ENCODE data around the gene CFAP70.

- TF ChIP-seq POLR2A (IDR thresholded peaks at IDR 0.05) = no peak
- peak in 1 of 4 donors; percentile 13 for TF ChIP-seq EP300 (IDR thresholded peaks at IDR 0.05)
- TF ChIP-seq POLR2AphosphoS5 (IDR thresholded peaks at IDR 0.05) = peak in 3 of 4 donors; percentile 18 to 56 (median 51)
Measured at GRCh38 chr10:73358331-73359279, at the start of gene CFAP70.
